GM19240 (cell line): ENCODE data around the gene PTPN12.
"Not testable (repeated sequence)": the region's sequence is repeated elsewhere in the genome, so short reads cannot be mapped to it uniquely, and the experiment has no call there.

ENCODE experiments used
- DNase-seq: peaks from one replicate; pipeline ENCODE4 v3.0.0; 2011; ENCODE audit warnings: low spot score; ENCODE audit not compliant: insufficient read length

Gene PTPN12

GRCh38 chr7:77537136-77537777, at the start of gene PTPN12:
TSS of gene PTPN12 (plus strand) at chr7:77537295. CDS start at chr7:77537547, 252 bp downstream.
- DNase-seq, result no peak

- DNase-seq, result no peak
Observed at GRCh38 chr7:77488986-77489385, 48.1 kb upstream of the PTPN12 start.

- no peak for DNase-seq
Observed at GRCh38 chr7:77497079-77497478, 40.0 kb upstream of the PTPN12 start.

GRCh38 chr7:77498659-77499379, 38.3 kb upstream of the PTPN12 start:
- no peak for DNase-seq

- no peak for DNase-seq
Observed at GRCh38 chr7:77501192-77501515, 35.9 kb upstream of the PTPN12 start.

- DNase-seq, result no peak
Observed at GRCh38 chr7:77504951-77505350, 32.1 kb upstream of the PTPN12 start.

- DNase-seq, result no peak
Observed at GRCh38 chr7:77506899-77507298, 30.2 kb upstream of the PTPN12 start.

GRCh38 chr7:77513002-77513670, 24.0 kb upstream of the PTPN12 start:
- DNase-seq, result not testable (repeated sequence)

- no peak for DNase-seq
Observed at GRCh38 chr7:77516085-77516484, 21.0 kb upstream of the PTPN12 start.

GRCh38 chr7:77520261-77520660, 16.8 kb upstream of the PTPN12 start:
- no peak for DNase-seq

- not testable (repeated sequence) for DNase-seq
Observed at GRCh38 chr7:77521537-77521936, 15.6 kb upstream of the PTPN12 start.

GRCh38 chr7:77524731-77525130, 12.4 kb upstream of the PTPN12 start:
- DNase-seq, result no peak

- no peak for DNase-seq
Observed at GRCh38 chr7:77525231-77525630, 11.9 kb upstream of the PTPN12 start.

GRCh38 chr7:77528368-77528767, 8.7 kb upstream of the PTPN12 start:
- no peak for DNase-seq

GRCh38 chr7:77529279-77529678, 7.8 kb upstream of the PTPN12 start:
- DNase-seq, result no peak

- no peak for DNase-seq
Observed at GRCh38 chr7:77531038-77531437, 6.1 kb upstream of the PTPN12 start.

GRCh38 chr7:77532247-77532646, 4.8 kb upstream of the PTPN12 start:
- DNase-seq, result no peak

GRCh38 chr7:77532732-77533131, 4.4 kb upstream of the PTPN12 start:
- DNase-seq, result not testable (repeated sequence)

- DNase-seq, result not testable (repeated sequence)
Observed at GRCh38 chr7:77534046-77534445, 3.0 kb upstream of the PTPN12 start.

- no peak for DNase-seq
Observed at GRCh38 chr7:77536017-77536412, 1.1 kb upstream of the PTPN12 start.

- peak; percentile 99 for DNase-seq
Observed at GRCh38 chr7:77536413-77537135, 521 bp upstream of the PTPN12 start.

GRCh38 chr7:77537778-77538280, 734 bp downstream of the PTPN12 start:
- peak; percentile 15 for DNase-seq
